Fibroblast of lung (primary cell): ENCODE measurements around the gene RBP2.

ENCODE experiments used
- EZH2 ChIP-seq: IDR thresholded peaks from 2 replicates; pipeline ENCODE4 v1.5.1; 2012; ENCODE audit warnings: low read length, control low read depth, mild to moderate bottlenecking; ENCODE audit errors: missing control alignments
- TF ChIP-seq, protein P1 (sequence below), 2 donors: IDR thresholded peaks in 1 of 2; conservative IDR thresholded peaks in 1 of 2; 1 replicate in 1 of 2; 2 replicates in 1 of 2; pipeline ENCODE4 v1.5.1; 2011 to 2012; ENCODE audit warnings: low read length in 2 of 2, control low read depth in 1 of 2, inconsistent platforms in 1 of 2, low read depth in 1 of 2, mild to moderate bottlenecking in 1 of 2

- TF ChIP-seq, protein P1, sequence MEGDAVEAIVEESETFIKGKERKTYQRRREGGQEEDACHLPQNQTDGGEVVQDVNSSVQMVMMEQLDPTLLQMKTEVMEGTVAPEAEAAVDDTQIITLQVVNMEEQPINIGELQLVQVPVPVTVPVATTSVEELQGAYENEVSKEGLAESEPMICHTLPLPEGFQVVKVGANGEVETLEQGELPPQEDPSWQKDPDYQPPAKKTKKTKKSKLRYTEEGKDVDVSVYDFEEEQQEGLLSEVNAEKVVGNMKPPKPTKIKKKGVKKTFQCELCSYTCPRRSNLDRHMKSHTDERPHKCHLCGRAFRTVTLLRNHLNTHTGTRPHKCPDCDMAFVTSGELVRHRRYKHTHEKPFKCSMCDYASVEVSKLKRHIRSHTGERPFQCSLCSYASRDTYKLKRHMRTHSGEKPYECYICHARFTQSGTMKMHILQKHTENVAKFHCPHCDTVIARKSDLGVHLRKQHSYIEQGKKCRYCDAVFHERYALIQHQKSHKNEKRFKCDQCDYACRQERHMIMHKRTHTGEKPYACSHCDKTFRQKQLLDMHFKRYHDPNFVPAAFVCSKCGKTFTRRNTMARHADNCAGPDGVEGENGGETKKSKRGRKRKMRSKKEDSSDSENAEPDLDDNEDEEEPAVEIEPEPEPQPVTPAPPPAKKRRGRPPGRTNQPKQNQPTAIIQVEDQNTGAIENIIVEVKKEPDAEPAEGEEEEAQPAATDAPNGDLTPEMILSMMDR (conservative IDR thresholded peaks at IDR 0.05 in 1 of 2, IDR thresholded peaks at IDR 0.05 in 1 of 2; ENCODE audit: low read depth in 1 of 2, low read length in 2 of 2): no peak
- no peak for TF ChIP-seq EZH2
Measured at GRCh38 chr3:139460529-139460928, 15.8 kb downstream of the RBP2 start.
